KOPT-K1 (cell line): Measurements from ENCODE around the gene CIITA.
"Not testable (repeated sequence)": the region's sequence is repeated elsewhere in the genome, so short reads cannot be mapped to it uniquely, and the experiment has no call there.

ENCODE experiments used
- H3K27ac ChIP-seq: fragments of 200-600 bp; sonication (generic); 2 replicates; pipeline ENCODE4 v1.5.1; 2016; ENCODE audit warnings: antibody characterized with exemption, mild to moderate bottlenecking, low read depth, low read length; ENCODE audit not compliant: poor library complexity, severe bottlenecking
- H3K36me3 ChIP-seq: fragments of 200-600 bp; sonication (generic); 2 replicates; pipeline ENCODE4 v1.5.1; 2017; ENCODE audit warnings: antibody characterized with exemption, mild to moderate bottlenecking, low read length, moderate library complexity; ENCODE audit not compliant: insufficient read depth
- H3K9me3 ChIP-seq: fragments of 200-600 bp; sonication (generic); 2 replicates; pipeline ENCODE4 v1.5.1; 2017; ENCODE audit warnings: antibody characterized with exemption, low read length, mild to moderate bottlenecking; ENCODE audit not compliant: insufficient read depth, poor library complexity, severe bottlenecking

CIITA gene

GRCh38 chr16:10876799-10877341 is at the start of gene CIITA:
Gene CIITA (plus strand): TSS chr16:10877202. CDS start chr16:10877331, 129 bp downstream.
- Histone ChIP-seq H3K9me3 (peaks cover 8% of the 10 kb centered on the region), H3K27ac (no peak within 1 kb of the TSS), H3K36me3 (no peaks in the 10 kb centered on the region)

- Histone ChIP-seq H3K36me3 (no peaks in the 10 kb centered on the region), H3K27ac (no peak overlapping the region), H3K9me3 (no peaks in the 10 kb centered on the region)
These were observed 49.2 kb upstream of the CIITA start for GRCh38 chr16:10827691-10828341.

- Histone ChIP-seq H3K27ac (no peak overlapping the region), H3K36me3 (no peaks in the 10 kb centered on the region), H3K9me3 (no peaks in the 10 kb centered on the region)
These were observed 48.1 kb upstream of the CIITA start for GRCh38 chr16:10828851-10829366.

- not testable (repeated sequence) for H3K36me3 ChIP-seq, H3K27ac ChIP-seq, H3K9me3 ChIP-seq
These were observed 47.5 kb upstream of the CIITA start for GRCh38 chr16:10829390-10830098.

- not testable (repeated sequence) for H3K9me3 ChIP-seq, H3K36me3 ChIP-seq, H3K27ac ChIP-seq
These were observed 46.8 kb upstream of the CIITA start for GRCh38 chr16:10830240-10830639.

- Histone ChIP-seq H3K36me3 (no peaks in the 10 kb centered on the region), H3K9me3 (no peaks in the 10 kb centered on the region), H3K27ac (no peak overlapping the region)
These were observed 44.8 kb upstream of the CIITA start for GRCh38 chr16:10831894-10832886.

GRCh38 chr16:10833271-10833670 is 43.7 kb upstream of the CIITA start:
- no peak overlapping the region for H3K27ac ChIP-seq
- H3K36me3 ChIP-seq = no peaks in the 10 kb centered on the region
- H3K9me3 ChIP-seq = no peaks in the 10 kb centered on the region

- Histone ChIP-seq H3K36me3 (no peaks in the 10 kb centered on the region), H3K27ac (no peak overlapping the region), H3K9me3 (no peaks in the 10 kb centered on the region)
These were observed 42.9 kb upstream of the CIITA start for GRCh38 chr16:10834130-10834529.

GRCh38 chr16:10834766-10835165 is 42.2 kb upstream of the CIITA start:
- H3K36me3 ChIP-seq = no peaks in the 10 kb centered on the region
- H3K9me3 ChIP-seq = no peaks in the 10 kb centered on the region
- no peak overlapping the region for H3K27ac ChIP-seq

GRCh38 chr16:10835281-10835931 is 41.6 kb upstream of the CIITA start:
- Histone ChIP-seq H3K9me3 (no peaks in the 10 kb centered on the region), H3K27ac (no peak overlapping the region), H3K36me3 (no peaks in the 10 kb centered on the region)

GRCh38 chr16:10836174-10836853 is 40.7 kb upstream of the CIITA start:
- H3K27ac ChIP-seq = no peak overlapping the region
- H3K9me3 ChIP-seq = no peaks in the 10 kb centered on the region
- no peaks in the 10 kb centered on the region for H3K36me3 ChIP-seq

GRCh38 chr16:10838621-10839278 is 38.3 kb upstream of the CIITA start:
- no peaks in the 10 kb centered on the region for H3K9me3 ChIP-seq
- H3K36me3 ChIP-seq = no peaks in the 10 kb centered on the region
- H3K27ac ChIP-seq = no peak overlapping the region

- no peaks in the 10 kb centered on the region for H3K36me3 ChIP-seq
- H3K9me3 ChIP-seq = no peaks in the 10 kb centered on the region
- no peak overlapping the region for H3K27ac ChIP-seq
These were observed 37.7 kb upstream of the CIITA start for GRCh38 chr16:10839279-10839666.
